DMS114 treated with DMSO at 0.1 percent for 48 hours (cell line): ENCODE measurements around the gene PMEPA1.

Source experiments
- DNase-seq: peaks from one replicate; lab custom pipeline; 2025; ENCODE audit not compliant: unreplicated experiment; lab: John Stamatoyannopoulos, UW

Gene PMEPA1

GRCh38 chr20:57663241-57663640 is 46.6 kb downstream of the PMEPA1 start:
- no peak for DNase-seq

- no peak for DNase-seq
Measured at GRCh38 chr20:57662456-57663240, 47.2 kb downstream of the PMEPA1 start.

- no peak for DNase-seq
Measured at GRCh38 chr20:57661746-57662455, 47.9 kb downstream of the PMEPA1 start.

GRCh38 chr20:57660922-57661745 is 48.7 kb downstream of the PMEPA1 start:
- no peak for DNase-seq

- DNase-seq, result no peak
Measured at GRCh38 chr20:57660181-57660921, 49.5 kb downstream of the PMEPA1 start.

- no peak for DNase-seq
Measured at GRCh38 chr20:57659517-57660180, 50.2 kb downstream of the PMEPA1 start.

GRCh38 chr20:57658833-57659516 is 50.8 kb downstream of the PMEPA1 start:
- no peak for DNase-seq

- no peak for DNase-seq
Measured at GRCh38 chr20:57658447-57658832, 51.4 kb downstream of the PMEPA1 start.

- no peak for DNase-seq
Measured at GRCh38 chr20:57657535-57658446, 52.0 kb downstream of the PMEPA1 start.

- no peak for DNase-seq
Measured at GRCh38 chr20:57656821-57657534, 52.8 kb downstream of the PMEPA1 start.

GRCh38 chr20:57656252-57656820 is 53.5 kb downstream of the PMEPA1 start:
- no peak for DNase-seq

GRCh38 chr20:57655809-57656155 is 54.0 kb downstream of the PMEPA1 start:
- DNase-seq, result no peak

GRCh38 chr20:57654998-57655808 is 54.6 kb downstream of the PMEPA1 start:
- no peak for DNase-seq

- no peak for DNase-seq
Measured at GRCh38 chr20:57654363-57654997, 55.3 kb downstream of the PMEPA1 start.

- no peak for DNase-seq
Measured at GRCh38 chr20:57653910-57654309, 55.9 kb downstream of the PMEPA1 start.

- no peak for DNase-seq
Measured at GRCh38 chr20:57653546-57653900, 56.3 kb downstream of the PMEPA1 start.
